Measurements from ENCODE around the gene LAPTM4A.

DNA sequence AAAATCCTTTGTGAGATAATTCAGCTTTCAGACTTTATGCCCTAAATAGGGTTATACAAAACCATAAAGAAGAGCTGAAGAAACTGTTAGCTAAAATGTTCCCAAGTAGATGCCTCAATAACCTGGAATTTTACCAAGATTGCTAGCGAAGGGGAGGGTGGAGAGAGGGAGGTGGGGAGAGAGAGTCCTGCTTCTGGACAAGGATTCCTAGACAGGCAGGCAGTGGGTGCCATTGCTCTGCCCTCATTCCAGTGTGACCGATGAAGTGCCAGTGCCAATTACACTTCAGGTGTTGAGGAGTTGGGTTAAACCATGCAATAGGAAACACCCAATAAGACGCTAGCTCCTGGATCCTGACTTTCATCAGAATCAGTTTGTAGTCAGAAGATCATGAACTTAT lies 18.1 kb downstream of the LAPTM4A start:
- TF ChIP-seq EP300 (IDR thresholded peaks at IDR 0.05), result no peak
- TF ChIP-seq POLR2A (IDR thresholded peaks at IDR 0.05), result no peak
